GM18907 (cell line): ENCODE measurements around the gene RNF123.

ENCODE experiments used
- ATAC-seq: cut with Tn5 transposase; IDR thresholded peaks from one replicate; pipeline ENCODE4 v1.9.1; 2021; ENCODE audit warnings: mild to moderate bottlenecking, moderate library complexity; ENCODE audit not compliant: unreplicated experiment

The RNF123 gene

DNA sequence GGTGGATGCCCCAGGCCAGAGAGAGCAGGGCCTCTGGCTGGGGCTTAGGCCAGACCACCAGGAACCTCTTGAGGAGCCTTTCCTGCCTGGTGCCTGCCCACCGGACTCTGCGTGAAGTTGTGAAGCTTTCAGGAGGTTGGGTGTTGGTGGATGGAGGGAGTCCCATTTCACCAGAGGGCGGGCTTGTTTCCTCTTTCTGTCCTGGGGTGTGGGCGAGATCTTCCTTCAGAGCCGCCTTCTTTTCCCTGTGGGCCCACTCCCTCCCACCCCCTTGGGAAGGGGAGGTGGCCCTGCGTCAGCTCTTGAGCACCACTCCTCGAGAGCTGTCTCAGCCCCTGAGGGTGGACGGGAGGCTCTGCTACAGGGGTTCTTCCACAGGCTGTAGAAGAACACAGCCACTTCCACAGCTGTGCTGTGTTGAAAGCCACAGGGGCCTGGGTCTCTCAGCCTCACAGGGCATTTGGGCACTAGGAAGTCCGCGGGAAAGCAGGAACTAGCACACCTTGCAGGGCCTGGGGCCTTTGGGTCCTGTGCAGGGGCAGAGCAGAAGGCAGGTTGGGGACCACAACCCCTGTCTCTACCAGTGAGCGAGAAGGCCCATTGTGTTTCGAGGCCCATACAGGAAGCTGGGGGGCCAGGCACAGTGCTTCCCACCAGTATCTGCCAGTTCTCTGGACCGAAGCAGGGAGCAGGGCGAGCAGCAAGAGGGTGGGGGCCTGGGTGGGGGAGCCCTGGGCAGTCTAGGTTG is 28.0 kb downstream of the RNF123 start:
- ATAC-seq: no peak

DNA sequence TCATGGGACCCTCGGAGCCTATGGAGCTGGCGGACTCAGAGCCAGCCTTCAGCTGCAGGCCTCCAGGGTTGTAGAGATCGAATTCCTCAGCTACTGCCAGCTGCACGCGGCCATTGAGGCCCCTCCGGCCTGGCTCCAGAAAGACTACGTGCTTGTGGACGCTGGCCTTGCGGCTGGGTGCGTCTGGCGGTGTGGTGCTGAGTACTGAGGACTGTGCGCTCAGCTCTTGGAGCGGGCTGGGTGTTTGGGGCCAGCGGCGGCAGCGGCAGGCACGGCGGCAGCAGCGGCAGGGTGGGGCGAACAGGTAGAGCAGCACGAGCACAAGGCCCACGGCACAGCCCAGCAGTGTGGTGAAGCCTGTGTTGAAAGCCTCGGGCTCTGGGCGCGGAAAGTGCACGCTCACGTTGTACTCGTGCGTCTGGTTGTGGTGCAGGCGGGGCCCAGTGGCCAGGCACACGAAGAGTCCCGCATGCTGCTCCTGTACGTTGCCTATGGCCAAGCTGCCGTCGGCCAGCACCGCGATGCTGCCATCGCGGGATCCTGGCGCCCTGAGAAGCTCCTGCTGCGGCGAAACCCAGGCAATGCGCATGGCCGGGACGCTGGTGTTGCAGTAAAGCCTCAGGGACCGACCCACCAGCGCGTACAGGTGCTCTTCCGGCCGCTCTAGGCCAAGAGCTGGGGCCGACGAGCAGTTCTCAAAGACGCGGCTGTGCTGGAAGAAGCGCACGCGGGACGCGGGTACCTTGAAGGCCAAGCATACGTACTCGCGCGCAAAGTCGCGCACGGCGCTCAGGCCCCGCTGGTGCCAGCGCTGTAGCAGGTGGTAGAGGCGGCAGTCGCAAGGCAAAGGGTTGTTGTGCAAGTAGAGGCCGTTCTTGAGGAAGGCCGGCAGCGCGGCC is 28.9 kb downstream of the RNF123 start:
- ATAC-seq: no peak

DNA sequence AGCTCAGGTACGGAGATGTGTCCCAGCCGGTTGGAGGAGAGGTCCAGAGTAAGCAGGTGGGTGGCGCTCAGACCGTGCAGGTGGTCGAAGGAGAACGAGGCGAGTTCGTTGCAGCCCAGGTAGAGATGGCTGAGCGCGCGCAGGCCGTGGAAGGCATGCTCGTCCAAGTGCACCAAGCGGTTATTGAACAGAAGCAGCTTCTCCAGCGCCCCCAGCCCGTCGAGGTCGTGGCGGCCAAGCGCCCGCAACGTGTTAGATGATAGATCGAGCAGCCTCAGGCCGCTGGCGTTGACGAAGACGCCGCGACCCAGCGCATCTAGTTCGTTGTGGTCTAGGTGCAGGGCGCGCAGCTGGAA is 29.5 kb downstream of the RNF123 start:
- no peak for ATAC-seq

DNA sequence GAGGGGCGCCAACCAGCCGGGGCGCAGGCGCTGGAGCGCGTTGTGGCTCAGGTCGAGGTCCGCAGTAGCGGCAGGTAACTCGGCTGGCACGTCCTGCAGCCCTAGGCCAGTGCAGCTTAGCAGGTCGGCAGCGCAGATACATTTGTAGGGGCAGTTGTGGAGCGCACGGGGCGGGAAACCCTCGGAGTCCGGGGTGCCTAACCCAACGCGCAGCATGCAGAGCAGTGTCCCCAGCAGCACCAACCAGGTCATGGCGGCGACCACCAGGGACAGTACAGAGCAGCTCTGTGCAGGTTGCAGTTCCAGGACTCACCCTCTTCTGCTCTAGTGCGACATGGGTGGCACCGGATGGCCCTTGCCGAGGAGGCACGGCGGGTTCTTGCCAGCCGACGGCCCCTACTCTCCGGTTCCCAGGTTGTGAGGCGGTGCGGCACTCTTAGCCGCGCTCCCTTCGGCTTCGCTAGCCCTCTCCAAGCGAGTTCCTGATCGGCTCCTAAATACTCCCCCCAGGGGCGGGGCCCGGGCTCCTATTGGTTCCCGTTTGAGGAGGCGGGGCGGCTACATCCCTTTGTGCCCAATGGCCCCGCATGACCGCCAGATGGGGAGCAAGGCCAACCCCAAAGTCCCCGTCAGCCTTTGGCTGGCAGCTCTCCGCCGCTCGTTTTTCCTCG is 30.0 kb downstream of the RNF123 start, which contains the start of gene AMIGO3:
TSS of gene AMIGO3 (minus strand) at position 471 of the 671 bp plus-strand sequence. CDS start at position 252, 219 bp downstream.
- ATAC-seq: peak; percentile 52

DNA sequence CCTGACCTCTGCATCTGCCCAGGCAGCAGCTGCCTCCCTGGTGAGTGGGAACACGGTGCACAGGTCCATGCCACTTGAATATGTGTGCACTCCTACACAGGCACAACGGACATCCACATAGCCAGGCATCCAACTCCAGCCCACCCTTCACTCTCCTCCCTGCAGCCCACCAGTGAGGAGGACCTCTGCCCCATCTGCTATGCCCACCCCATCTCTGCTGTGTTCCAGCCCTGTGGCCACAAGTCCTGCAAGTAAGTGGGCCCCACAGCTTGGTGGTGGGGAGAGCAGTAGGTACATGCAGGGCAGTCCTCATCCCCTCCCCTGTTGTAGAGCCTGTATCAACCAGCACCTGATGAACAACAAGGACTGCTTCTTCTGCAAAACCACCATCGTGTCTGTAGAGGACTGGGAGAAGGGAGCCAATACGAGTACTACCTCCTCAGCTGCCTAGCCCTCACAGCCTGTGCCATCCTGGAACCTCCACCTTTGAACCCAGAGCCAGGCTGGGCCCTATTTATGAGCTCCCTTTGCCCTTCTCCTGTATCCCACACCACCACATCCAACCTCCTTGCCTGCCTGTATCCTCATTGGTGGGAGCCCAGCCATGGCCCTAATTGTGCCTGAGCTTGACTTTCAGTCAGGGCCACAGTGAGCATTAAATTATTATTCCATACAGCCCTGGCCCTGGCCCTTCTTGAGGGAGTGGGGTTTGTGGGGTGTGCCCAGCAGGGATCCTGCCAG is 31.7 kb downstream of the RNF123 start:
- ATAC-seq: no peak

DNA sequence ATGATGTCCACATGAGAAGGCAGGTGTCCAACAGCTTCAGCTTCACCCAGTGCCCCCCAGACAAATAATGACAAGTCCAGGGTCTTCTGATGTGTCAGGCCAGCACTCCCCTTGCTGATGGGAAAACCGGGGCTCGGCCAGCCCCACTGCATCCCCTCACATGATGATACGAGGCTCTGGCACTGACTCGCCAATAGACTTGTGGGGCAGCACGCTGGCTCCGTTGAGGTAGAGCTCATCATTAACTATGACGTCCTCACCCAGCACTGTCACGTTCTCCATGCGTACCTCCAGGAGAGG is 32.2 kb downstream of the RNF123 start:
- ATAC-seq: no peak

DNA sequence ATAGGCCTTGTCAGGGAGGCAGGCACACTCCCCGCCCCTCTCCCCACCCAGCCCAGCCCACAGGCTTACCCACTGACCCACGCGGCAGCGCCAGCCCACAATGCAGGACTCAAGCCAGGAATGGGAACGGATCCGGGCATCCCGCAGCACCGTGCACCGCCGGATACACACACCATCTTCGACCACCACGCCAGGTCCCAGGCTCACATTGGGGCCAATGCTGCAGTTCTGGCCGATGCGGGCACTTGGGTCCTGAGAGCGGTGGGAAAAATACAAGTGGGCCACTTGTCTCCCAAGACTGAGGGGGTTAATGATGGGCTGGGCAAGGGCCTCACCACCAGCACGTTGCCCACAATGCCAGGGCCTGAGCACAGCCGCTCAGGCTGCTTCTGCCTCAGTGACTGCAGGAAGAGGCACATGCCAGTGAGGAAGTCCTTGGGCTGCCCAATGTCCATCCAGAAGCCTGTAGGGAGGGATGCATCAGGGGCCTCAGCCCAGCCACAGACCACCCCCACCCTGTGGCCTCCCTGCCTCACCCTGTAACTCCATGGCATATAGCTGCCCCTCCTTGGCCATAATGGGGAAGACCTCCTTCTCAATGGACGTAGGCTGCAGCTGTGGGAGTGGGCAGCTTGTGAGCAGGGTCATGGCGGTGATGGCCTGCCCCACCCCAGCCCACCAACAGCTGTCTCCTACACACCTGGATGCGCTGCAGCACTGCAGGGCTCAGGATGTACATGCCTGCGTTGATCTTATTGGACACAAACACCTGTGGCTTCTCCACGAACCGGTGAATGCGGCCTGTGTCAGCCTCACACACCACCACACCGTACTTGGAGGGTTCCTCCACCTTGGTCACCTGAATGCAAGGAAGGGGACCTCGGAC is 32.8 kb downstream of the RNF123 start:
- ATAC-seq: no peak

DNA sequence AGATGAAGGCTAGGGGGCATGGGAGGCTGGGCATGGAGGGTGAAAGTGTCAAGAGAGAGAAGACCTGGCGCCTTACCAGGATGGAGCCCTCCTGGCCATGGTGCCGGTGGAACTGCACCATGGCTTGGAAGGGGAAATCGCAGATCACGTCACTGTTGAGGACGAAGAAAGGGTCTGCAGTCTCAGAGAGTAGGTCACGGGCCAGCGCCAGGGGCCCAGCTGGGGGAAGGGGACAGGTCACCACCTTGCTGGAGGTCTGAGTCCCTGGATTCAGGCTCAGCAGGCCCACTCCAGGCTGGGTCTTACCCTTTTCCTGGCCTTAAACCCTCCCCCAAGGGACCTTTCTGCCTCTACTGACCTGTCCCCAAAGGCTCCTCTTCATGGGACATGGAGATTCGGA is 33.5 kb downstream of the RNF123 start:
- ATAC-seq: no peak

DNA sequence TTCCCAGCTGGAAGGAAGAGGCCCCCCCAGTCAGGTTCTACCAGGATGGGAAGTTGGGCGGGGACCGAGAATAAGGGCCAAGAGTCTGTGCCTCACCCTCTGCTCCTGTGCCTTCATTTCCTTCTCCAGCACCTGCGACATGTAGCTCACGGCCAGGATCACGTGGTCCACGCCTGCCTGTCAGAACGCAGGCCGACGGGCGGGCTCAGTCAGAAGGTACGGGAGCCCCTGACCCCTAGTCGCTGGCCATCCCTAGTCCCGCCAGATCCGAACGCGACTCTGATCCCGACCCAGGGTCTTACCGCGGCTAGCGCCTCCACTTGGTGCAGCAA is 33.9 kb downstream of the RNF123 start:
- no peak for ATAC-seq

DNA sequence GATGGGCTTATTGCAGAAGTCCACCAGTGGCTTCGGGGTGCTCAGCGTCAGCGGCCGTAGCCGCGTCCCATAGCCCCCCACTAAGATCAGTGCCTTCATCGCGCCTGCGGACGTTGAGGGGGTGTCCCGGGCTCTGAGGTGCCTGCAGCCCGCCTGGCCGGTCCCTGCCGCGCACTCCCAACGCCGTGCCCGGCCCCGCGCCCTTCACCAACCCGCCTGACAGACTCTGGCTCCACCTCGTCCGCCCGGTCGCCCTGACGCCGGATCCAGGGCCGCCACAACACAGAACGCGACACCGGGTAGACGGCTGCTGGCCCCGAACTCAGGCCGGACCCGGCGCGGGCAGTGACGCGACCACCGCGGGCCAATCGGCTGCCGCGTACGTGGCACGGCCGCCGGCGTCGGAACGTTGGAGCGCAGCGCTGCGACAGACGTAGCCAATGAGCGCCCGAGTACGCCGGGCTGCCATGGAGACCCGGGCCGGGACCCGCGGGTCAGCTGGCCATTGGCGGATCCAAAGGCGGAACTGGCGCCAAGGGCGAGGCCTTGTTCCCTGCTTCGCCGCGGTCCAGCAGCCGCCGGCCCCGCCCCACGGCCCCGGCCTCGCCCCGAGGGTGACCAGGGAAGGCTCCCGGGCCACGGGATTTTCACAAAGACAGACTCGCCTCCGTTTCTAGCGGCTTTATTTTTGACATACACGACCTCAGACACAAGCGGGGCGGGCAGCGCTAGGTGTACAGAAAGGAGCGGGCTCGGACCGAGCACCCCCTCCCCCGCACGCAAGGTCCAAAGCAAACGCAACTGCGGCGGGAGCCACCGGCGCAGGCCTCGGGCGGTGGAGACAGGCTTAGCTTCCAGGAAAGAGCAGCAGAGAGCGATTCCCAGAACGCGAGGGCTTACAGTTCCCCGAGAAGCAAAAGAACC is 34.5 kb downstream of the RNF123 start, which contains the start of gene GMPPB:
TSS of gene GMPPB (minus strand) at position 324 of the 924 bp plus-strand sequence. CDS start at position 99, 225 bp downstream.
- ATAC-seq: peak; percentile 72

DNA sequence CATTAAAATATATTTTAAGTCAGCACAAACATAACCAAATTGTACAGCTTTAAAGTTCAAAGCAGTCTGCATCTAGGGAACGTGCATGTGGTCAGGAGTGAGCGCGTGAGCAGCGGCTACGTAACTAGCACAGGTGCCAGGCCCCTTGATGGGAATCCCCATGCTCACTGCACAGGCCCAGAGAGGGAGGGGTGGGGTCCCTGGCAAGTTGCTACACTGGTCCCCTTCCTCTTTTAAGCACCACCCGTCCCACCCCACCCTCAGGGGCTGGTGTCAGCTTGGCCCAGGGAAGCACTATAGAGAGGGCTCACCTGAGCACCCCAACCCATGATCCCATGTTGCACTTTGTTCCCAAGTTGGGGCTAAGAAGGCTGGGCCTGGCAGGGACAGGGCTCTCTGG is 35.2 kb downstream of the RNF123 start:
- ATAC-seq: no peak

DNA sequence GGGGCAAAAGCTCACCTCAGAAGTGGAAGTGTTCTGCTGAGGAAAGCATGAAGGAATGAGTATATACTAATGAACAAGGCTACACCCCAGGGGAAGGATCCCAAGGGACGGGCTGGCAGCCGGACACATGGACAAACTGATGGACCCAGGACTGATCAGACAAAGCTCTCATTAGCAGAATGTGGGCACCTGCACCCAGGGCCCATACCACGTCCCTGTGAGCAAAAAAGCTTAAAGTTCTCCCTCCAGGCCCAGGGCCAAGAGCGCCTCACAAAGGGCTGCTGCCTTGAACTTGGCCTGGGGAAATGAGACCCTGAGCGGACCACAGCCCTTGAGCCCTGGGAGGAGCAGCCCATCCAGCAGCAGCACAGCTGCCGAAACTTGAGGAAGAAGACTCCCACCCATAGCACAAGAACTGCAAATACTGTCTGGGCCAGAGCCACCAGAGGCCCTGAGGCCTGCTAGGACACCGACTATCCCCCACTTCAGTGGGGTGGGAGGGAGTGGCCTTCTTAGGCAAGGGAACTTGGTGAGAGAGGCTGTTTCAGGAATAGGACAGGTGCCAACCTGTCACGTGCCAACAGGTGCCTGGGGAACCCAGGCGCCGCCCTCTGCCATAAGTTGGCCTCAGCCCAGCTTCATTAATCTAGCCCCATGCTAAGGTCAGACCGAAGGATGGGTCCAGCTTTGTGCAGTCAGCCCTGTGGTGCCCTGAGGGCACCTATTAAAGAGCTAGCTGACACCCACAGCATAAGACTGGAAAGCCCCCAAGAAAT is 36.7 kb downstream of the RNF123 start:
- ATAC-seq: no peak

DNA sequence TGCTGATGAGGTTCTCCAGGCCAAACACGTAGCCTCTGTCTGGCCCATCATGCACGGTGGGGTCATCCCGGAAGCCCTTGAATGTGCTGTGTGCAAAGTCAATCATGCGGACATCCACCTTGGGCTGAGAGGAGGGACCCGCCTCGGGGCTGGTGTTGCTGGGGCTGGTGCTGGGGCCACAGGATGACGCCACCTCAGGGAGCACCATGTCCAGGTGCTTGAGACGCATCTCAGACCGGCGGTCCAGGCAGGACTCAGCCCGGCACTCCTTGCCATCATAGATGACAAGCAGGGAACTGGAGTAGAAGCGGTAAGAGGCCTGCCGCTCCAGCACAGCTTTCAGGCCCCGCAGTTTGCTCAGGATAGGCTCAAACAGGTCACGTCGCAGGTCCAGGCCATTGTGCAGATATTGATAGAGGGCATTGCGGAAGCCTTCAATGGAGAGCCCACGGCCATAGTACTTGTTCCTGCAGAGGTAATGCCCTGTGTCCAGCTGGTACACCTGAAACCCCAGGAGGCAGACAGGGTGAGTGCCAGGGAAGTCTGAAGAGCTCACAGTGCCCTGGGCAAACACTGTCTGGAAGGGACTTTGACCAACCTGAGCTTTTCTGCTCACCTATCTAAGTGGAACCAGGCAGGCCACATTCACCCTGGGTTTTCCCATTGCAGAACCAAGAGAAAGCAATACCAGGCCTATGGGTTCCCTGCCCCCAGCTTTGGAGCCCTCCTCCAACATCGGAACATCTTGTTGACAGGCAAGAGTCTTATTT is 38.0 kb downstream of the RNF123 start:
- ATAC-seq: no peak

DNA sequence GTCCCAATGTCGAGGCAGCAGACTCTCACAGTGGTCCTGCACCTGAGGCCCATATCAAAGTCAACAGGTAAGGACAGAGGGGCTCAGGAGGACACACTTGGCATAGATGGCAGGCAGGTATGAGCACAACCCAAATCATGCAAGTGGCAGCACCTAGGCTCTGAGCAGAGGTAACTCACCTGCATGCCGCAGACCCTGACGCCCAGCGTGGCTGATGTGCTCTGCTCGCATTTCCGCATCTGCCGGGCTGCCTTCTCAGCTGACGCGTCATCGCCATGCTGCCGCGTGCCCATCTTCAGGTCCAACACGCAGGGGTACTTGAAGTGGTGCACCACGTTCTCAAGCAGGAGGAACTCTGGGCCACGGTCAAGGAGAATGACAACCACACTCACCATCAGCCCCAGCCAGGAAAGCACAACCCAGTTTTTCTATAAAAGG is 38.6 kb downstream of the RNF123 start:
- no peak for ATAC-seq

DNA sequence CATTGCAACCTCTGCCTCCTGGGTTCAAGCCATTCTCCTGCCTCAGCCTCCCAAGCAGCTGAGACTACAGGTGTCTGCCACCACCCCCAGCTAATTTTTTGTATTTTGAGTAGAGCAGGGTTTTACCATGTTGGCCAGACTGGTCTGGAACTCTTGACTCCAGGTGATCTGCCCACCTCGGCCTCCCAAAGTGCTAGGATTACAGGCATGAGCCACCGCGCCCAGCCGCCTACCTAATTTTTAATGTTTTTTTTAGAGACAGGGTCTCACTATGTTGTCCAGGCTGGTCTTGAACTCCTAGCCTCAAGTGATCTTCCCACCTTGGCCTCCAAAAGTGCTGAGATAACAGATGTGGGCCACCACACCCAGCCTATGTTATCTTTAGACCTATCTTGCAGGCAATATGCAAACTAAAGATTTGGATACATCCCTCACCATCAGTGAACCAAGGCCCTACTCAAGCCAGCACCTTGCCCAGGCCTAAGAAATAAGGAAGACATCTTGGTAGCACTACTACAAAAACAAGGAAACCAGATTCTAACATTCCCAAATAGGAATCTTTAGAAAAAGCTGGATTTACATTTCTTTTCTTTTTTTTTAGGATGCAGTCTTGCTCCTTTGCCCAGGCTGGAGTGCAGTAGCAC is 40.7 kb downstream of the RNF123 start:
- no peak for ATAC-seq

DNA sequence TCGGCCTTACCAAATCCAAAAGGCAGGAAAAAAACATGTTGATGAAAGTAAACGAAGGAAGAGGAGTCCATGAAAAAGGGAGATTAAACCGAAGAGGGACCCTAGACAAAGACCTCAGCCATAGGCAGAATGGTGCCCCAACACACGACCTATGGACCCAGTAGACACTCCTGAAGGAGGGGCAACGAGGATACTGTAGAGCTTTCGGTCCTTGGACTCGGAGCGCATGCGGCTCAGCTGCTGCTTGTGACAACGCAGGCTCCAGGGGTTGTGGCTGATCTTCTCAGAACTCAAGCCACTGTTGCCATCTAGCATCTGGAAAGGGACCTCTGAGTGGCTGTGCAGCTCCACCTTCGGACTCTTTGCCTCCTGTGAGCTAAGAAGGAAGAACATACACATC is 43.2 kb downstream of the RNF123 start:
- ATAC-seq: no peak

DNA sequence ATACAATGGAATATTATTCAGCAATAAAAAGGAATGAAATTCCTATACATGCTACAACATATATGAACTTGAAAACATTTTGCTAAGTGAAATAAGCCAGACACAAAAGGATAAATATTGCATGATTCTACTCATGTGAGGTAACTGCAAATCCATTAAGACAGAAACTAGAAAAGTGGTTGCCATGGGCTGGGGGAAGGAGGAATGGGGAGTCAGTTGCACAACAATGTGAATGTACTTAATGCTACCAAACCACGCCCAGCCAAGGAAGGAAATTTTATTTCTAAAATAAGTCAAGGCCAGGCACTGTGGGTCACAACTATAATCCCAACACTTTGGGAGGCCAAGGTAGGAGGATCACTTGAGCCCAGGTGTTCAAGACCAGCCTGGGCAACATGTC is 44.2 kb downstream of the RNF123 start:
- ATAC-seq: no peak
